Measurements from ENCODE around the gene GNAS. TPM values are rescaled to one million over a fixed set of nuclear protein-coding genes. Genes with fewer than 3 reads are reported as not detected.

GNAS gene
- total RNA-seq, 1 experiment from 2014 or later: 1,936 TPM

DNA sequence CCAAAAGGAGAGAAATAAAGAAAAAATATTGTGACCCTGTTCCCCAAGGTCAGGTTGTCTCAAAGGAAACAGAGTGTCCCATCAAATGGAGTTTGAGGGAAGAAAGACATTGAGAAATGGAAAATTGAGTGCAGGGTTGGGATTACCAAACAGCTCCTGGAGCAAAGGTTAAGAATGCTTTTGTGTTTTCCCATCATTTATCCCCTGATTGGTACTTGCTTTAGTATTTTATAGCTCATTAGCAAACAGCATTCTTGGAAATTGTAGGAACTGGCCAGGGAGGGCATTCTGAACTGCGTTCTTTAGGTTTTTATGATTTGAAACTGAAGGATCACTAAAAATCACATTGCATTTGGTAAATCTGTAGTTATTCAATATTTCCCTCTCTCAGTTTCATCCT is 69.5 kb downstream of the GNAS start:
- H3K27me3 ChIP-seq (replicated peaks; ENCODE audit: control insufficient read depth, insufficient read depth, low read length): no peaks in the 10 kb centered on the region
- H3K36me3 ChIP-seq (ENCODE audit: control insufficient read depth, insufficient read depth, low read length): no peaks in the 10 kb centered on the region
- POLR2A ChIA-PET: interaction anchor here (0.9 to 1.1 kb wide), 2 partner anchors 56 to 110 kb away, joined by 3 to 6 read pairs; partner anchors contain the start of gene ATP5F1E
- intact Hi-C loops (cut with micrococcal nuclease; ENCODE audit: unreplicated experiment): no loop called here
- Mint-ChIP-seq H3K36me3 (ENCODE audit: insufficient read depth, unreplicated experiment) (no peaks in the 10 kb centered on the region), H3K4me3 (ENCODE audit: unreplicated experiment) (no peak overlapping the region), H3K4me1 (ENCODE audit: low read depth, unreplicated experiment) (peaks cover 12% of the 10 kb centered on the region), H3K9me3 (ENCODE audit: unreplicated experiment) (no peaks in the 10 kb centered on the region), H3K27me3 (ENCODE audit: insufficient read depth, unreplicated experiment) (no peaks in the 10 kb centered on the region), H3K27ac (ENCODE audit: unreplicated experiment) (no peak overlapping the region)
- TF ChIP-seq, protein P1, sequence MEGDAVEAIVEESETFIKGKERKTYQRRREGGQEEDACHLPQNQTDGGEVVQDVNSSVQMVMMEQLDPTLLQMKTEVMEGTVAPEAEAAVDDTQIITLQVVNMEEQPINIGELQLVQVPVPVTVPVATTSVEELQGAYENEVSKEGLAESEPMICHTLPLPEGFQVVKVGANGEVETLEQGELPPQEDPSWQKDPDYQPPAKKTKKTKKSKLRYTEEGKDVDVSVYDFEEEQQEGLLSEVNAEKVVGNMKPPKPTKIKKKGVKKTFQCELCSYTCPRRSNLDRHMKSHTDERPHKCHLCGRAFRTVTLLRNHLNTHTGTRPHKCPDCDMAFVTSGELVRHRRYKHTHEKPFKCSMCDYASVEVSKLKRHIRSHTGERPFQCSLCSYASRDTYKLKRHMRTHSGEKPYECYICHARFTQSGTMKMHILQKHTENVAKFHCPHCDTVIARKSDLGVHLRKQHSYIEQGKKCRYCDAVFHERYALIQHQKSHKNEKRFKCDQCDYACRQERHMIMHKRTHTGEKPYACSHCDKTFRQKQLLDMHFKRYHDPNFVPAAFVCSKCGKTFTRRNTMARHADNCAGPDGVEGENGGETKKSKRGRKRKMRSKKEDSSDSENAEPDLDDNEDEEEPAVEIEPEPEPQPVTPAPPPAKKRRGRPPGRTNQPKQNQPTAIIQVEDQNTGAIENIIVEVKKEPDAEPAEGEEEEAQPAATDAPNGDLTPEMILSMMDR (IDR thresholded peaks at IDR 0.05; ENCODE audit: insufficient read depth in 1 of 2, low read depth in 1 of 2, low read length in 1 of 2, severe bottlenecking in 1 of 2, unreplicated experiment in 1 of 2): no peak
- no peak overlapping the region for H3K4me3 ChIP-seq (ENCODE audit: low read depth, low read length)
- CTCF ChIA-PET: interaction anchor here (0.7 to 1.1 kb wide), 2 partner anchors 52 to 166 kb away, joined by 3 read pairs; no protein-coding TSS in a partner anchor
- H3K4me1 ChIP-seq: peaks cover 13% of the 10 kb centered on the region
- DNase-seq: peak in 1 of 2 experiments; percentile 51
- H3K9me3 ChIP-seq: no peaks in the 10 kb centered on the region
- no TSS peak for BruUV-seq (replicated peaks)

DNA sequence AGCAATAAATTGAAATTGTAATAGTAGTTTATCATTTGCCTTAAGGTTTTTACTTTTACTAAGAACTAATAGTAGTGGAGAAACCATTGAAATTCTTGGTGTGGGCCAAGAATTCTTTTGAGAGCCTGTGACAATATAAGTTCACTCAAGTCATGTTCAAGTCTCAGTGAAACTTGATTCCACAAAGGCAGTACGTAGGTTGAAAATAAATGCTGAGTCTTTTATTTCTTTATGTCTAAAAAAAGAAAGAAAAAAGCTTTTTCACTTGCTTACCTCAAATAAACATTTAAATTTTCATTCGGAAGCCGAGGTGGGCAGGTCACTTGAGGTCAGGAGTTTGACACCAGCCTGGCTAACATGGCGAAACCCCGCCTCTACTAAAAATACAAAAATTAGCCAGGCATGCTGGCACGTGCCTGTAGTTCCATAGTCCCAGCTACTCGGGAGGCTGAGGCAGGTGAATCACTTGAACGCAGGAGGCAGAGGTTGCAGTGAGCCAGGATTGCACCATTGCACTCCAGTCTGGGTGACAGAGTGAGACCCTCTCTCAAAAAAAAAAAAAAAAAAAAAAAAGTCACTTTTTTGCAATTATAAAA is 70.7 kb downstream of the GNAS start:
- Histone ChIP-seq H3K9me3 (no peaks in the 10 kb centered on the region), H3K4me3 (ENCODE audit: low read depth, low read length) (no peak overlapping the region), H3K36me3 (ENCODE audit: control insufficient read depth, insufficient read depth, low read length) (no peaks in the 10 kb centered on the region), H3K27me3 (replicated peaks; ENCODE audit: control insufficient read depth, insufficient read depth, low read length) (no peaks in the 10 kb centered on the region), H3K4me1 (peaks cover 13% of the 10 kb centered on the region)
- H3K27ac Mint-ChIP-seq (ENCODE audit: unreplicated experiment): no peak overlapping the region
- TF ChIP-seq, protein P1 (IDR thresholded peaks at IDR 0.05; ENCODE audit: insufficient read depth in 1 of 2, low read depth in 1 of 2, low read length in 1 of 2, severe bottlenecking in 1 of 2, unreplicated experiment in 1 of 2): no peak
- no TSS peak for BruUV-seq (replicated peaks)
- H3K27me3 Mint-ChIP-seq (ENCODE audit: insufficient read depth, unreplicated experiment): peaks cover 4% of the 10 kb centered on the region
- CTCF ChIA-PET: no interaction called here
- intact Hi-C loops (cut with micrococcal nuclease; ENCODE audit: unreplicated experiment): no loop called here
- peaks cover 12% of the 10 kb centered on the region for H3K4me1 Mint-ChIP-seq (ENCODE audit: low read depth, unreplicated experiment)
- POLR2A ChIA-PET: no interaction called here
- DNase-seq: no peak
- no peak overlapping the region for H3K4me3 Mint-ChIP-seq (ENCODE audit: unreplicated experiment)
- no peaks in the 10 kb centered on the region for H3K9me3 Mint-ChIP-seq (ENCODE audit: unreplicated experiment)
- no peaks in the 10 kb centered on the region for H3K36me3 Mint-ChIP-seq (ENCODE audit: insufficient read depth, unreplicated experiment)

DNA sequence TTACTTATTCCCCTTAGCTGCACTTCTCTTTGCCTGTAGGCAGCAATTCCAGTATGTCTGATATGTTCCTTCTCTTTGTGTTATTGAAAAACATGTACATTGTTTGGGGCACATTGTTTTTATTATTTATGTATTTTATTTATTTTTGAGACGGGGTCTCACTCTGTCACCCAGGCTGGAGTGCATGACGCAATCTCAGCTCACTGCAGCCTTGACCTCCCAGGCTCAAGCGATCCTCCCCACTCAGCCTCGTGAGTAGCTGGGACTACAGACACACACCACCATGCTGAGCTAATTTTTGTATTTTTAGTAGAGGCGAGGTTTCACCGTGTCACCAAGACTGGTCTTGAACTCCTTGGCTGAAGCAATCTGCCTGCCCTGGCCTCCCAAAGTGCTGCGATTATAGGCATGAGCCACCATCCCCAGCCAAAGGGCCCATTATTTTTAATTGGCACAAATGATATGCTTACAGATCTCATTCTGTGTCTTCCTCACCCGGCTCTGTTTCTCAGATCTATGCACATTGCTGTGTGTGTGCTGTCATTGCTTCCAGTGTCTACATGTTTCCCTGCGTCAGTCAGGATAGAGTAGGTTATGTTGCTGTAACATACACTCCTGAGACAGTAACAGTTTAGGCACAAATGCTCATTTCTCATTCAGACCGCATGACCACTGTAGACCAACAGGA is 74.4 kb downstream of the GNAS start:
- TF ChIP-seq, protein P1 (IDR thresholded peaks at IDR 0.05; ENCODE audit: insufficient read depth in 1 of 2, low read depth in 1 of 2, low read length in 1 of 2, severe bottlenecking in 1 of 2, unreplicated experiment in 1 of 2): no peak
- Histone ChIP-seq H3K9me3 (no peaks in the 10 kb centered on the region), H3K36me3 (ENCODE audit: control insufficient read depth, insufficient read depth, low read length) (no peaks in the 10 kb centered on the region), H3K27me3 (replicated peaks; ENCODE audit: control insufficient read depth, insufficient read depth, low read length) (no peaks in the 10 kb centered on the region), H3K4me1 (peaks cover 8% of the 10 kb centered on the region), H3K4me3 (ENCODE audit: low read depth, low read length) (no peak overlapping the region)
- no TSS peak for BruUV-seq (replicated peaks)
- Mint-ChIP-seq H3K27me3 (ENCODE audit: insufficient read depth, unreplicated experiment) (peaks cover 14% of the 10 kb centered on the region), H3K4me3 (ENCODE audit: unreplicated experiment) (no peak overlapping the region), H3K4me1 (ENCODE audit: low read depth, unreplicated experiment) (peaks cover 4% of the 10 kb centered on the region), H3K9me3 (ENCODE audit: unreplicated experiment) (no peaks in the 10 kb centered on the region), H3K36me3 (ENCODE audit: insufficient read depth, unreplicated experiment) (no peaks in the 10 kb centered on the region), H3K27ac (ENCODE audit: unreplicated experiment) (no peak overlapping the region)
- CTCF ChIA-PET: interaction anchor here (0.6 kb wide), 1 partner anchor 437 kb away, joined by 4 read pairs; no protein-coding TSS in a partner anchor
- no peak for DNase-seq
- intact Hi-C loops (cut with micrococcal nuclease; ENCODE audit: unreplicated experiment): no loop called here
- POLR2A ChIA-PET: no interaction called here
